Uterus (tissue), 2 donors: ENCODE data around the gene NKX1-2.

ENCODE experiments used
- CTCF ChIP-seq, 4 experiments: fragments of 200-600 bp in 2 of 4; fragments of 450-650 bp in 2 of 4; sonication (generic) in 2 of 4; IDR thresholded peaks; one replicate each; pipeline ENCODE4 v1.5.1; 2016 to 2019; ENCODE audit warnings: antibody characterized with exemption in 4 of 4, mild to moderate bottlenecking in 2 of 4, moderate library complexity in 1 of 4
- POLR2A ChIP-seq, 2 donors: fragments of 450-650 bp; IDR thresholded peaks; one replicate each; pipeline ENCODE4 v1.6.1; 2016; ENCODE audit warnings: antibody characterized with exemption in 2 of 2, mild to moderate bottlenecking in 1 of 2, moderate library complexity in 1 of 2

GRCh38 chr10:124409696-124410095 is 40.1 kb downstream of the NKX1-2 start:
- TF ChIP-seq CTCF (IDR thresholded peaks at IDR 0.05) = no peak
- TF ChIP-seq POLR2A (IDR thresholded peaks at IDR 0.05) = no peak
